Neural cell (in vitro differentiated cells): ENCODE results near the gene ANKS1B. TPM values are rescaled to one million over a fixed set of nuclear protein-coding genes. Genes with fewer than 3 reads are reported as not detected.

Experiments used
- H2AFZ ChIP-seq: fragments of 200-600, 300-800 bp; sonication (generic), shearing (Covaris generic); 2 replicates; pipeline ENCODE4 v1.6.0; 2014; ENCODE audit warnings: low read depth, mild to moderate bottlenecking, antibody characterized with exemption, low read length, moderate library complexity
- H3F3A ChIP-seq: fragments of 200-600 bp; shearing (Covaris generic); 2 replicates; pipeline ENCODE4 v1.6.1; 2016; ENCODE audit warnings: mild to moderate bottlenecking, moderate library complexity, mixed read lengths, antibody characterized with exemption, low read length; ENCODE audit not compliant: insufficient read depth, poor library complexity, severe bottlenecking
- H3K27ac ChIP-seq: fragments of 200-600, 300-800 bp; sonication (generic), shearing (Covaris generic); 2 replicates; pipeline ENCODE4 v1.5.1; 2014; ENCODE audit warnings: mild to moderate bottlenecking, low read length, moderate library complexity
- H3K27me3 ChIP-seq: fragments of 300-800, 200-600 bp; sonication (generic), shearing (Covaris generic); 2 replicates; pipeline ENCODE4 v1.6.0; 2014; ENCODE audit warnings: mild to moderate bottlenecking, low read depth, low read length, moderate library complexity; ENCODE audit not compliant: insufficient read depth
- H3K36me3 ChIP-seq: fragments of 300-800, 200-600 bp; sonication (generic), shearing (Covaris generic); 2 replicates; pipeline ENCODE4 v1.5.1; 2014; ENCODE audit warnings: mild to moderate bottlenecking, antibody characterized with exemption, low read length, moderate library complexity; ENCODE audit not compliant: insufficient read depth
- H3K4me2 ChIP-seq: fragments of 300-800, 200-600 bp; sonication (generic), shearing (Covaris generic); 2 replicates; pipeline ENCODE4 v1.6.0; 2014; ENCODE audit warnings: mild to moderate bottlenecking, low read length
- H3K4me3 ChIP-seq: fragments of 300-800, 200-600 bp; sonication (generic), shearing (Covaris generic); 2 replicates; pipeline ENCODE4 v1.5.1; 2014; ENCODE audit warnings: mild to moderate bottlenecking, low read length, moderate library complexity
- H3K79me2 ChIP-seq: fragments of 200-600 bp; shearing (Covaris generic); replicated peaks from 2 replicates; pipeline ENCODE4 v1.6.0; 2014; ENCODE audit warnings: mild to moderate bottlenecking, low read length, moderate library complexity; ENCODE audit not compliant: insufficient read depth
- H3K9ac ChIP-seq: fragments of 300-800, 200-600 bp; sonication (generic), shearing (Covaris generic); 2 replicates; pipeline ENCODE4 v1.6.1; 2016; ENCODE audit warnings: mild to moderate bottlenecking, low read length, mixed read lengths
- H3K9me2 ChIP-seq: fragments of 200-600 bp; shearing (Covaris generic); 2 replicates; pipeline ENCODE4 v1.6.1; 2016; ENCODE audit warnings: mild to moderate bottlenecking, low read length, mixed read lengths; ENCODE audit not compliant: insufficient read depth
- H3K9me3 ChIP-seq: fragments of 200-600, 300-800 bp; sonication (generic), shearing (Covaris generic); 2 replicates; pipeline ENCODE4 v1.6.1; 2016; ENCODE audit warnings: mild to moderate bottlenecking, mixed run types, low read length, moderate library complexity, mixed read lengths
- H4K20me1 ChIP-seq: fragments of 200-600 bp; shearing (Covaris generic); 2 replicates; pipeline ENCODE4 v1.6.1; 2016; ENCODE audit warnings: mild to moderate bottlenecking, mixed run types; ENCODE audit not compliant: insufficient read depth
- EP300 ChIP-seq: fragments of 450-650 bp; conservative IDR thresholded peaks from 2 replicates; pipeline ENCODE4 v1.6.1; 2014; ENCODE audit warnings: antibody characterized with exemption, mild to moderate bottlenecking, moderate library complexity; ENCODE audit not compliant: poor library complexity, severe bottlenecking
- EZH2 ChIP-seq: fragments of 200-600, 300-800 bp; shearing (Covaris generic), sonication (generic); IDR thresholded peaks from 2 replicates; pipeline ENCODE4 v1.6.1; 2014; ENCODE audit warnings: antibody characterized with exemption, low read length, borderline replicate concordance, mild to moderate bottlenecking; ENCODE audit not compliant: insufficient read depth, poor library complexity, severe bottlenecking
- MXI1 ChIP-seq: fragments of 450-650 bp; conservative IDR thresholded peaks from 2 replicates; pipeline ENCODE4 v1.6.1; 2014; ENCODE audit warnings: antibody characterized with exemption, mild to moderate bottlenecking; ENCODE audit not compliant: poor library complexity, severe bottlenecking
- POLR2AphosphoS5 ChIP-seq: IDR thresholded peaks from 2 replicates; pipeline ENCODE4 v1.6.1; 2012
- RAD21 ChIP-seq: fragments of 450-650 bp; conservative IDR thresholded peaks from 2 replicates; pipeline ENCODE4 v1.6.1; 2014; ENCODE audit warnings: antibody characterized with exemption, mild to moderate bottlenecking, moderate library complexity
- SMC3 ChIP-seq: fragments of 450-650 bp; conservative IDR thresholded peaks from 2 replicates; pipeline ENCODE4 v1.6.1; 2014; ENCODE audit warnings: antibody characterized with exemption, mild to moderate bottlenecking, moderate library complexity; ENCODE audit not compliant: poor library complexity
- TAF1 ChIP-seq: IDR thresholded peaks from 2 replicates; pipeline ENCODE4 v1.6.1; 2012; ENCODE audit warnings: low read depth
- polyA plus RNA-seq: library from polyadenylated mRNA; depleted of rRNA; stranded (reverse); fragments of >200 nt; gene quantifications from 2 replicates; pipeline ENCODE4 v1.2.3, GENCODE V29; 2014
- TF ChIP-seq, protein P1 (sequence below): IDR thresholded peaks from 2 replicates; pipeline ENCODE4 v1.6.1; 2012; ENCODE audit warnings: borderline replicate concordance
- TF ChIP-seq, protein P2 (sequence below): fragments of 450-650 bp; IDR thresholded peaks from 2 replicates; pipeline ENCODE4 v1.5.1; 2014; ENCODE audit warnings: antibody characterized with exemption, mild to moderate bottlenecking, moderate library complexity; ENCODE audit not compliant: poor library complexity, severe bottlenecking

ANKS1B gene
- polyA plus RNA-seq, 1 donor from 2014 or later = 65.6 TPM

DNA sequence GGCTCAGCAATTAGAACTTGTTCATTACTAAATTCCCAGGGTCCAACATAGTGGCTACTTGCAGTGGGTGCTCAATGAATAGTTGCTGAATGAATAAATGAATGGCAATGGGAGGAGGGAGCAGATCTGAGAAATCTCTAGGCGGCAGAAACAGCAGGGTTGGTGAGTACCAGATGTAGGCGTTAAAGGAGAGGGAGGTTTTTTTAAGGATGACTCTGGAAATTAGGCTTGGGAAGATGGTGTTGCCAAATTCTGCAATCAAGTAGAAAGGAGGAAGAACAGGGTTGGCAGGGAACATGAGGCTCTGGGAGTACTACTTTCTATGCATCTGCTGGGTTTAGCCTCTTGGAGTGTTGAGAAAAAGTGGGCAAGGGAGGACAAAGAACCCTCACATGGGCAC, 1132.6 kb downstream of the ANKS1B start:
- Histone ChIP-seq H4K20me1 (no peaks in the 10 kb centered on the region), H3K27ac (no peak overlapping the region), H3K36me3 (no peaks in the 10 kb centered on the region)

DNA sequence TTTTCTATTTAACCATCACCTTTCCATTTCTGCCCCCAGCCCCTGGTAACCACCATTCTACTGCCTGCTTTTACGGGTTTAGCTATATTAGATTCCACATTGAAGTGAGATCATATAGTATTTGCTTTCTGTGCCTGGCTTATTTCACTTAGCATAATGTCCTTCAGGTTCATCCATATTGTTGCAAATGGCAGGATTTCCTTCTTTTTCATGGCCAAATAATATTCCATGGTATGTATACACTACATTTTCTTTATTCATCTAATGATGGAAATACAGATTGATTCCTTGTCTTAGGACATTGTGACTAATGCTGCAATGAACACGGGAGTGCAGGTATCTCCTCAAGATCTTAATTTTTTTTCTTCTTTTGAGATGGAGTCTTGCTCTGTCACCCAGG, 1137.5 kb downstream of the ANKS1B start:
- no peaks in the 10 kb centered on the region for H4K20me1 ChIP-seq
- no peaks in the 10 kb centered on the region for H3K27me3 ChIP-seq
- no peaks in the 10 kb centered on the region for H3K79me2 ChIP-seq
- H3K9me3 ChIP-seq = no peaks in the 10 kb centered on the region
- H2AFZ ChIP-seq = no peak overlapping the region
- H3K9me2 ChIP-seq = no peaks in the 10 kb centered on the region
- H3K9ac ChIP-seq = no peak overlapping the region
- no peaks in the 10 kb centered on the region for H3K36me3 ChIP-seq
- no peak overlapping the region for H3K4me3 ChIP-seq
- no peak overlapping the region for H3K27ac ChIP-seq
- H3K4me2 ChIP-seq = no peak overlapping the region
- TF ChIP-seq EZH2 = no peak
- TF ChIP-seq, protein P1, sequence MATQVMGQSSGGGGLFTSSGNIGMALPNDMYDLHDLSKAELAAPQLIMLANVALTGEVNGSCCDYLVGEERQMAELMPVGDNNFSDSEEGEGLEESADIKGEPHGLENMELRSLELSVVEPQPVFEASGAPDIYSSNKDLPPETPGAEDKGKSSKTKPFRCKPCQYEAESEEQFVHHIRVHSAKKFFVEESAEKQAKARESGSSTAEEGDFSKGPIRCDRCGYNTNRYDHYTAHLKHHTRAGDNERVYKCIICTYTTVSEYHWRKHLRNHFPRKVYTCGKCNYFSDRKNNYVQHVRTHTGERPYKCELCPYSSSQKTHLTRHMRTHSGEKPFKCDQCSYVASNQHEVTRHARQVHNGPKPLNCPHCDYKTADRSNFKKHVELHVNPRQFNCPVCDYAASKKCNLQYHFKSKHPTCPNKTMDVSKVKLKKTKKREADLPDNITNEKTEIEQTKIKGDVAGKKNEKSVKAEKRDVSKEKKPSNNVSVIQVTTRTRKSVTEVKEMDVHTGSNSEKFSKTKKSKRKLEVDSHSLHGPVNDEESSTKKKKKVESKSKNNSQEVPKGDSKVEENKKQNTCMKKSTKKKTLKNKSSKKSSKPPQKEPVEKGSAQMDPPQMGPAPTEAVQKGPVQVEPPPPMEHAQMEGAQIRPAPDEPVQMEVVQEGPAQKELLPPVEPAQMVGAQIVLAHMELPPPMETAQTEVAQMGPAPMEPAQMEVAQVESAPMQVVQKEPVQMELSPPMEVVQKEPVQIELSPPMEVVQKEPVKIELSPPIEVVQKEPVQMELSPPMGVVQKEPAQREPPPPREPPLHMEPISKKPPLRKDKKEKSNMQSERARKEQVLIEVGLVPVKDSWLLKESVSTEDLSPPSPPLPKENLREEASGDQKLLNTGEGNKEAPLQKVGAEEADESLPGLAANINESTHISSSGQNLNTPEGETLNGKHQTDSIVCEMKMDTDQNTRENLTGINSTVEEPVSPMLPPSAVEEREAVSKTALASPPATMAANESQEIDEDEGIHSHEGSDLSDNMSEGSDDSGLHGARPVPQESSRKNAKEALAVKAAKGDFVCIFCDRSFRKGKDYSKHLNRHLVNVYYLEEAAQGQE = no peak
- no peak for TF ChIP-seq EP300
- TF ChIP-seq TAF1 = no peak
- TF ChIP-seq MXI1 = no peak
- TF ChIP-seq, protein P2, sequence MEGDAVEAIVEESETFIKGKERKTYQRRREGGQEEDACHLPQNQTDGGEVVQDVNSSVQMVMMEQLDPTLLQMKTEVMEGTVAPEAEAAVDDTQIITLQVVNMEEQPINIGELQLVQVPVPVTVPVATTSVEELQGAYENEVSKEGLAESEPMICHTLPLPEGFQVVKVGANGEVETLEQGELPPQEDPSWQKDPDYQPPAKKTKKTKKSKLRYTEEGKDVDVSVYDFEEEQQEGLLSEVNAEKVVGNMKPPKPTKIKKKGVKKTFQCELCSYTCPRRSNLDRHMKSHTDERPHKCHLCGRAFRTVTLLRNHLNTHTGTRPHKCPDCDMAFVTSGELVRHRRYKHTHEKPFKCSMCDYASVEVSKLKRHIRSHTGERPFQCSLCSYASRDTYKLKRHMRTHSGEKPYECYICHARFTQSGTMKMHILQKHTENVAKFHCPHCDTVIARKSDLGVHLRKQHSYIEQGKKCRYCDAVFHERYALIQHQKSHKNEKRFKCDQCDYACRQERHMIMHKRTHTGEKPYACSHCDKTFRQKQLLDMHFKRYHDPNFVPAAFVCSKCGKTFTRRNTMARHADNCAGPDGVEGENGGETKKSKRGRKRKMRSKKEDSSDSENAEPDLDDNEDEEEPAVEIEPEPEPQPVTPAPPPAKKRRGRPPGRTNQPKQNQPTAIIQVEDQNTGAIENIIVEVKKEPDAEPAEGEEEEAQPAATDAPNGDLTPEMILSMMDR = no peak
- no peak for TF ChIP-seq SMC3
- no peak for TF ChIP-seq POLR2AphosphoS5
- no peak for TF ChIP-seq RAD21
- H3F3A ChIP-seq = no peaks in the 10 kb centered on the region

More for the DNA sequence above, 1132.6 kb downstream of the ANKS1B start:
- H2AFZ ChIP-seq = no peak overlapping the region
- H3K79me2 ChIP-seq = no peaks in the 10 kb centered on the region
- TF ChIP-seq POLR2AphosphoS5 (no peak), EZH2 (no peak), SMC3 (no peak), TAF1 (no peak)
- no peaks in the 10 kb centered on the region for H3K27me3 ChIP-seq
- no peaks in the 10 kb centered on the region for H3K9me2 ChIP-seq
- no peak overlapping the region for H3K9ac ChIP-seq
- no peak overlapping the region for H3K4me3 ChIP-seq
- H3K9me3 ChIP-seq = no peaks in the 10 kb centered on the region
- H3F3A ChIP-seq = no peaks in the 10 kb centered on the region
- H3K4me2 ChIP-seq = no peak overlapping the region

DNA sequence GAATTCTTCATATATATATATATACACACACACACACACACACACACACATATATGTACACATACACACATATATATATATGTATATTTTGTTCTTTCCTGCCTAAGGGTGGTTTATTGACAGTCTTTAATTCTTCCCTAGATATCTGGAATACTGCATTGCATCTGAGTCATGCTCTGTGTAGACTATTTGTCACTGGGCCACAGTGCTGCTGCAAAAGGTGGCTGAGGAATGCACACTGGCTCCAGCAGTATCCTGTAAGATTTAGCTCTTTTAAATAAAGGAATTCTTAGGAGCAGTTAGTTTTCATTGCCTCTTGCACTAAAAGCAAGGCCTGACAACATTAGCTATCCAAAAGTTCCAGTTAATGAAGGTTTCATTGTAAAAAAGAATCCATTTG, 1138.8 kb downstream of the ANKS1B start:
- no peak overlapping the region for H3K27ac ChIP-seq
- TF ChIP-seq MXI1 = no peak
- no peak for TF ChIP-seq POLR2AphosphoS5
- no peak for TF ChIP-seq EP300
- TF ChIP-seq, protein P1 = no peak
- TF ChIP-seq RAD21 = no peak
- no peak for TF ChIP-seq EZH2
- TF ChIP-seq TAF1 = no peak
- TF ChIP-seq, protein P2 = no peak
- no peak for TF ChIP-seq SMC3
- H3K9me3 ChIP-seq = no peaks in the 10 kb centered on the region
- no peak overlapping the region for H3K9ac ChIP-seq
- no peaks in the 10 kb centered on the region for H3K36me3 ChIP-seq
- no peak overlapping the region for H3K4me2 ChIP-seq
- H3K4me3 ChIP-seq = no peak overlapping the region
- no peaks in the 10 kb centered on the region for H3K9me2 ChIP-seq
- no peaks in the 10 kb centered on the region for H3K27me3 ChIP-seq
- H2AFZ ChIP-seq = no peak overlapping the region
- H3K79me2 ChIP-seq = no peaks in the 10 kb centered on the region
- no peaks in the 10 kb centered on the region for H4K20me1 ChIP-seq
- no peaks in the 10 kb centered on the region for H3F3A ChIP-seq
